ENCODE measurements around the gene PRRT2. TPM values are rescaled to one million over a fixed set of nuclear protein-coding genes. Genes with fewer than 3 reads are reported as not detected.

PRRT2 gene
- total RNA-seq, 6 donors from 2014 or later = 1.4 to 13.6 (median 2.5) TPM

- no peaks in the 10 kb centered on the region for H3K27me3 ChIP-seq
- no peak for DNase-seq
- WGBS, 2 donors = 94 to 96% methylated on average over 3 of the region's 3 CpGs
- no peak for ATAC-seq (ENCODE audit: low FRiP score in 2 of 2)
- peaks cover 11 to 28% (median 24%) of the 10 kb centered on the region in 4 donors for H3K36me3 ChIP-seq
- no peak overlapping the region for H3K27ac ChIP-seq
- no peak overlapping the region for H3K4me3 ChIP-seq
- no peak for TF ChIP-seq EP300 (IDR thresholded peaks at IDR 0.05)
- no peak for TF ChIP-seq POLR2A (IDR thresholded peaks at IDR 0.05)
- TF ChIP-seq POLR2AphosphoS5 (IDR thresholded peaks at IDR 0.05) = no peak
- TF ChIP-seq, protein P1, sequence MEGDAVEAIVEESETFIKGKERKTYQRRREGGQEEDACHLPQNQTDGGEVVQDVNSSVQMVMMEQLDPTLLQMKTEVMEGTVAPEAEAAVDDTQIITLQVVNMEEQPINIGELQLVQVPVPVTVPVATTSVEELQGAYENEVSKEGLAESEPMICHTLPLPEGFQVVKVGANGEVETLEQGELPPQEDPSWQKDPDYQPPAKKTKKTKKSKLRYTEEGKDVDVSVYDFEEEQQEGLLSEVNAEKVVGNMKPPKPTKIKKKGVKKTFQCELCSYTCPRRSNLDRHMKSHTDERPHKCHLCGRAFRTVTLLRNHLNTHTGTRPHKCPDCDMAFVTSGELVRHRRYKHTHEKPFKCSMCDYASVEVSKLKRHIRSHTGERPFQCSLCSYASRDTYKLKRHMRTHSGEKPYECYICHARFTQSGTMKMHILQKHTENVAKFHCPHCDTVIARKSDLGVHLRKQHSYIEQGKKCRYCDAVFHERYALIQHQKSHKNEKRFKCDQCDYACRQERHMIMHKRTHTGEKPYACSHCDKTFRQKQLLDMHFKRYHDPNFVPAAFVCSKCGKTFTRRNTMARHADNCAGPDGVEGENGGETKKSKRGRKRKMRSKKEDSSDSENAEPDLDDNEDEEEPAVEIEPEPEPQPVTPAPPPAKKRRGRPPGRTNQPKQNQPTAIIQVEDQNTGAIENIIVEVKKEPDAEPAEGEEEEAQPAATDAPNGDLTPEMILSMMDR (IDR thresholded peaks at IDR 0.05) = no peak
- H3K4me1 ChIP-seq = peaks cover 0 to 17% (median 7%) of the 10 kb centered on the region in 4 donors
- H3K9me3 ChIP-seq = no peaks in the 10 kb centered on the region
Measured at GRCh38 chr16:29850998-29851397, 39.0 kb downstream of the PRRT2 start.

DNA sequence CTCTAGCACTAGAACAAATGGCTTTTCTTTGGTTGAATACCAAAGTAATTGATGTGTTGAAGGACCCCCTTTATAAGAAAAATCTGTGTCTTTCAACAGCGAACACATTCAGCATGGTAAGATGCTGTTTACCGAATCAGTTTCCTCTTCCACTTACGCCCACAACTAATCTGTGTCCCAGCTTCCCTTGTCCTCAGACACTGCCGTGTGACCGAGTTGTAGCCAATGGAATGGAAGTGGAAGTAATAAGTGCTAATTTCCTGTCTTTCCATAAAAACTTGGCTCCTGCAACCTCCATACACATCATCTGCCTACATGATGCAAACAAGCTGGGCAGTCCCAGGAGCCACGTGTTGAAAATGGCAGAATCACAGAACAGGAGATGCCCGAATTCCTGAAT, 40.7 kb downstream of the PRRT2 start:
- H3K9me3 ChIP-seq = no peaks in the 10 kb centered on the region
- peaks cover 0 to 14% (median 6%) of the 10 kb centered on the region in 4 donors for H3K4me1 ChIP-seq
- peak overlapping the region in 1 of 4 donors; percentile 61 for H3K27ac ChIP-seq
- H3K27me3 ChIP-seq = no peaks in the 10 kb centered on the region
- TF ChIP-seq EP300 (IDR thresholded peaks at IDR 0.05) = no peak
- TF ChIP-seq POLR2AphosphoS5 (IDR thresholded peaks at IDR 0.05) = peak in 1 of 2 donors; percentile 21
- DNase-seq (no peak), ATAC-seq (ENCODE audit: low FRiP score in 2 of 2) (no peak)
- no peak overlapping the region for H3K4me3 ChIP-seq
- WGBS, 2 donors = 47 to 62% methylated on average over 7 of the region's 7 CpGs
- peaks cover 3 to 11% (median 8%) of the 10 kb centered on the region in 4 donors for H3K36me3 ChIP-seq

DNA sequence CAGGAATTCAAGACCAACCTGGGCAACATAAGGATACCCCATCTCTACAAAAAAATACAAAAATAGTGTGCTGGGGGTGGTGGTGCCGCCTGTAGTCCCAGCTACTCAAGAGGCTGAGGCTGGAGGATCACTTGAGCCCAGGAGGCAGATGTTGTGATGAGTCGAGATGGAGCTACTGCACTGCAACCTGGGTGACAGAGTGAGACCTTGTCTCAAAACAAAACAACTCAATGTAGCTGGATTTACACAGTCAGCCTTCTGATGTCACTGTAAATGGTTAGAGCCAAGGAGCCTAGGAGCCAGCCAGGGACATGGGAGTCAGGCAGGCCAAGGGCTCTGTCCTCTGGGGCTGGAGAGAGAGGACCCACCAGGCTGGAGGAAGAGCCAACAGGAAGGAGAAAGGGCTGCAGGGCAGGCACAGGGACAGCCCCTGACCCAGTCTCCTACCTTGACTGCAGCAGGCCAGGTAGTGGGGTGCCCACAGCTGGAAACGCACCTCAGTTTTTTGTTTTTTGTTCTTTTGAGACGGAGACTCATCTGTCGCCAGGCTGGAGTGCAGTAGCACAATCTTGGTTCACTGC, 42.6 kb downstream of the PRRT2 start:
- TF ChIP-seq EP300 (IDR thresholded peaks at IDR 0.05) (no peak), POLR2A (IDR thresholded peaks at IDR 0.05) (no peak), POLR2AphosphoS5 (IDR thresholded peaks at IDR 0.05) (no peak)
- TF ChIP-seq, protein P1 (IDR thresholded peaks at IDR 0.05) = no peak
- ATAC-seq (ENCODE audit: low FRiP score in 2 of 2) = no peak
- Histone ChIP-seq H3K27me3 (no peaks in the 10 kb centered on the region), H3K36me3 (peaks cover 8 to 15% (median 13%) of the 10 kb centered on the region in 4 donors), H3K4me3 (no peak overlapping the region), H3K9me3 (no peaks in the 10 kb centered on the region), H3K4me1 (peaks cover 0 to 3% (median 0%) of the 10 kb centered on the region in 4 donors), H3K27ac (no peak overlapping the region)
- WGBS, 2 donors = 85 to 87% methylated on average over 5 of the region's 5 CpGs
- no peak for DNase-seq

DNA sequence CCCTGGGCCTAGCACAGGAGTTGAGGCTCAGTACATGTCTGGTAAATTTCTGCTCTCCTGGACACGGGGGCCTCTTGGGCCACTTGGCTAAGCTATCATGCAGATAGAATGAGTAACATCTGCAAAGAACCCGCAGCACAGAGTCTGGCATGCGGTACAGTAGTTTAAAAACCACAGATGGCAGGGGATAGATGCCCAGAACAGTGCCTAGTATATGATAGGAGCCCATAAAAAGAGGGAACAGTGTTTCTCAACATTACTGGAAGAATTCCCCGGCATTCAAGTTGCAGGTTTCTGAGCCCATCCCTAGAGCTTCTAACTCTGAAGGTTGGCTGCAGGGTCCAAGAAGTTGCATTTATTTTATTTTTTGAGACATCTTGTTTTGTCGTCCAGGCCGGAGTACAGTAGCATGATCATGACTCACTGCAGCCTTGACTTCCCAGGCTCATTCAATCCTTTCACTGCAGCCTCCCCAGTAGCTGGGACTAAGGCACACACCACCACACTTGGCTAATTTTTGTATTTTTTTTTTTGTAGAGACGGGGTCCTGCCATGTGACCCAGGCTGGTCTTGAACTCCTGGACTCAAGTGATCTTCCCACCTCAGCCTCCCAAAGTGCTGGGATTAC, 45.3 kb downstream of the PRRT2 start:
- ATAC-seq (ENCODE audit: low FRiP score in 2 of 2) (no peak), DNase-seq (no peak)
- Histone ChIP-seq H3K36me3 (peaks cover 11 to 31% (median 24%) of the 10 kb centered on the region in 4 donors), H3K27me3 (no peaks in the 10 kb centered on the region), H3K4me1 (peaks cover 13 to 16% (median 14%) of the 10 kb centered on the region in 4 donors), H3K27ac (no peak overlapping the region), H3K9me3 (no peaks in the 10 kb centered on the region), H3K4me3 (no peak overlapping the region)
- TF ChIP-seq EP300 (IDR thresholded peaks at IDR 0.05) (no peak), POLR2AphosphoS5 (IDR thresholded peaks at IDR 0.05) (no peak), POLR2A (IDR thresholded peaks at IDR 0.05) (no peak)
- TF ChIP-seq, protein P1 (IDR thresholded peaks at IDR 0.05) = no peak
- 82 to 88% methylated on average over 7 of the region's 7 CpGs for WGBS, 2 donors

DNA sequence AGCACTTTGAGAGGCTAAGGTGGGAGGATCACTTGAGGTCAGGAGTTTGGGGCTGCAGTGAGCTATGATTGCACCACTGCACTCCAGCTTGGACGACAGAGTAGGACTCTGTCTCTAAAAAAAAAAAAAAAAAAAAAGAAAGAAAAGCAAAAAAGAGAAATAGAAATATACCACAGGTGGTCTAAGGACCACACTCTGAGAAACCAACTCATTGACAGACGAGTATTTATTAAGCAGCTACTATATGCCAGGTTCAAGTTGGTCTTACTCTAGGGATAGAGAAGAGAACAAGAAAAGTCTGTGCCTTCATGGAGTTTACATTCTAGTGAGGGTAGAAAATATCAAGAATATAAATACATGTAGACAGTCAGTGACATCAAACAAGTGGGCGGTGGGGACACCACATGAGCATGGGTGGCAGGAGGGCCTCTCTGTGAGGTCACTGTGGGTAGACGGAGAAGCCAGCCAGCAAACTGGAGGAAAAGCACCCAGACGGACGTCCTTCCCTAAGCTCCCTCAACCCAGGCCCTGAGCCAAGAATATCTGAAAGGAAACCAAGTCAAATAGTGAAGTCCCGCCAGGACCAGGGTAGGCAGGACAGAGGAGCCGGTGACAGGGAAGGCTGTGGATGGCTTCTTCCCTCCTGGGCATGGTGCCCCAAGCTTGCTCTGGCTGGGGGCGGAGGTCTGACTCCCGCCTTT, 46.3 kb downstream of the PRRT2 start:
- Histone ChIP-seq H3K4me1 (peaks cover 13 to 19% (median 16%) of the 10 kb centered on the region in 4 donors), H3K4me3 (no peak overlapping the region), H3K9me3 (no peaks in the 10 kb centered on the region), H3K36me3 (peaks cover 11 to 31% (median 24%) of the 10 kb centered on the region in 4 donors), H3K27ac (no peak overlapping the region), H3K27me3 (no peaks in the 10 kb centered on the region)
- no peak for ATAC-seq (ENCODE audit: low FRiP score in 2 of 2)
- WGBS, 2 donors = 63 to 71% methylated on average over 9 to 10 of the region's 10 CpGs
- no peak for DNase-seq
- TF ChIP-seq, protein P1 (IDR thresholded peaks at IDR 0.05) = no peak

Data from upper lobe of left lung (tissue), 6 donors.